ENCODE results near the gene PRDM16. TPM values are rescaled to one million over a fixed set of nuclear protein-coding genes. Genes with fewer than 3 reads are reported as not detected.

Gene PRDM16
- total RNA-seq, 1 experiment from 2014 or later: 1.6 TPM

GRCh38 chr1:3430820-3431219 is 361.8 kb downstream of the PRDM16 start (continued):
- no peak for TF ChIP-seq USF1 (CRISPR knock-in tag; IDR thresholded peaks at IDR 0.05)
- no peak for TF ChIP-seq NFE2L1 (CRISPR knock-in tag; IDR thresholded peaks at IDR 0.05)
- TF ChIP-seq MXD4 (CRISPR knock-in tag; IDR thresholded peaks at IDR 0.05; ENCODE audit: borderline replicate concordance): no peak
- no peak for TF ChIP-seq AFF4 (CRISPR knock-in tag; IDR thresholded peaks at IDR 0.05; ENCODE audit: borderline replicate concordance)
- TF ChIP-seq ZBTB21 (CRISPR knock-in tag; IDR thresholded peaks at IDR 0.05; ENCODE audit: borderline replicate concordance): no peak
- TF ChIP-seq ZNF232 (CRISPR knock-in tag; IDR thresholded peaks at IDR 0.05): no peak
- TF ChIP-seq ELF4 (CRISPR knock-in tag; IDR thresholded peaks at IDR 0.05; ENCODE audit: low read depth): no peak
- no peak for TF ChIP-seq NR2C2 (CRISPR knock-in tag; IDR thresholded peaks at IDR 0.05)

- Mint-ChIP-seq H3K27ac (no peak overlapping the region), H3K4me3 (no peak overlapping the region), H3K9me3 (no peaks in the 10 kb centered on the region), H3K27me3 (ENCODE audit: low read depth) (no peaks in the 10 kb centered on the region), H3K36me3 (no peaks in the 10 kb centered on the region), H3K4me1 (peaks cover 3% of the 10 kb centered on the region; the same call in 1 of the 2 replicates)
- CTCF ChIA-PET: interaction anchor here (0.6 to 2.8 kb wide), 25 partner anchors 9 to 905 kb away, joined by 3 to 22 read pairs (median 3); partner anchors contain the start of gene PANK4
- POLR2A ChIA-PET: no interaction called here
- peak; percentile 91 for ATAC-seq
- DNase-seq (ENCODE audit: low spot score): peak; percentile 55
- TF ChIP-seq FOXJ3 (CRISPR knock-in tag; IDR thresholded peaks at IDR 0.05; ENCODE audit: borderline replicate concordance) (no peak), HMGXB4 (CRISPR knock-in tag; IDR thresholded peaks at IDR 0.05) (0 out of 2 replicates have a peak, but pooled peaks have one; percentile 42)
Observed at GRCh38 chr1:3431266-3431665, 362.3 kb downstream of the PRDM16 start.

GRCh38 chr1:3431686-3432085 is 362.7 kb downstream of the PRDM16 start:
- Mint-ChIP-seq H3K36me3 (no peaks in the 10 kb centered on the region), H3K9me3 (no peaks in the 10 kb centered on the region), H3K27me3 (ENCODE audit: low read depth) (no peaks in the 10 kb centered on the region), H3K4me1 (peaks cover 3% of the 10 kb centered on the region; the same call in 1 of the 2 replicates), H3K4me3 (no peak overlapping the region), H3K27ac (peak overlapping the region; percentile 6; the same call in 1 of the 2 replicates)
- ATAC-seq (peak; percentile 21; the same call in 1 of the 2 replicates), DNase-seq (ENCODE audit: low spot score) (no peak)
- ChIA-PET CTCF (interaction anchor here (0.6 to 2.8 kb wide), 24 partner anchors 8 to 906 kb away, joined by 3 to 22 read pairs (median 4); partner anchors contain the start of gene PANK4), POLR2A (no interaction called here)
- TF ChIP-seq NR1H2 (CRISPR knock-in tag; IDR thresholded peaks at IDR 0.05): no peak

GRCh38 chr1:3432306-3432705 is 363.3 kb downstream of the PRDM16 start:
- CTCF ChIA-PET: interaction anchor here (0.7 to 2.8 kb wide), 14 partner anchors 9 to 420 kb away, joined by 3 to 22 read pairs (median 4); no protein-coding TSS in a partner anchor
- ATAC-seq (no peak), DNase-seq (ENCODE audit: low spot score) (no peak)
- Mint-ChIP-seq H3K36me3 (no peaks in the 10 kb centered on the region), H3K4me1 (peaks cover 3% of the 10 kb centered on the region; the same call in 1 of the 2 replicates), H3K4me3 (no peak overlapping the region), H3K27ac (no peak overlapping the region; the same call in 1 of the 2 replicates), H3K27me3 (ENCODE audit: low read depth) (no peaks in the 10 kb centered on the region), H3K9me3 (no peaks in the 10 kb centered on the region)
- POLR2A ChIA-PET: no interaction called here
- TF ChIP-seq ZNF416 (CRISPR knock-in tag; IDR thresholded peaks at IDR 0.05) (no peak), NFATC4 (CRISPR knock-in tag; IDR thresholded peaks at IDR 0.05) (no peak), CTCF (IDR thresholded peaks at IDR 0.05) (no peak), ATF1 (CRISPR knock-in tag; IDR thresholded peaks at IDR 0.05) (no peak), JUN (CRISPR knock-in tag; IDR thresholded peaks at IDR 0.05) (no peak), EMX1 (CRISPR knock-in tag; IDR thresholded peaks at IDR 0.05) (no peak), MXD4 (CRISPR knock-in tag; IDR thresholded peaks at IDR 0.05; ENCODE audit: borderline replicate concordance) (no peak), ERG (CRISPR knock-in tag; IDR thresholded peaks at IDR 0.05) (no peak), ZNF219 (CRISPR knock-in tag; IDR thresholded peaks at IDR 0.05; ENCODE audit: borderline replicate concordance) (no peak), NR1H2 (CRISPR knock-in tag; IDR thresholded peaks at IDR 0.05) (no peak), ZNF138 (CRISPR knock-in tag; conservative IDR thresholded peaks at IDR 0.05) (no peak)
